22Rv1 (cell line): ENCODE data around the gene SMAD4.

ENCODE experiments used
- H3K27ac ChIP-seq: fragments of 450-650 bp; 2 replicates; pipeline ENCODE4 v1.5.1; 2017
- ZFX ChIP-seq: fragments of 450-650 bp; IDR thresholded peaks from 2 replicates; pipeline ENCODE4 v1.6.1; 2017; ENCODE audit warnings: antibody characterized with exemption, borderline replicate concordance
- TF ChIP-seq, protein P1 (sequence below): fragments of 450-650 bp; IDR thresholded peaks from 2 replicates; pipeline ENCODE4 v1.5.1; 2017; ENCODE audit warnings: mild to moderate bottlenecking

The SMAD4 gene

GRCh38 chr18:51029694-51030536 lies at the start of gene SMAD4:
TSS of gene SMAD4 (plus strand) at chr18:51030213. CDS start at chr18:51047047, 16,834 bp downstream.
- H3K27ac ChIP-seq: peak within 1 kb of the TSS; percentile 95
- no peak for TF ChIP-seq ZFX
- TF ChIP-seq, protein P1, sequence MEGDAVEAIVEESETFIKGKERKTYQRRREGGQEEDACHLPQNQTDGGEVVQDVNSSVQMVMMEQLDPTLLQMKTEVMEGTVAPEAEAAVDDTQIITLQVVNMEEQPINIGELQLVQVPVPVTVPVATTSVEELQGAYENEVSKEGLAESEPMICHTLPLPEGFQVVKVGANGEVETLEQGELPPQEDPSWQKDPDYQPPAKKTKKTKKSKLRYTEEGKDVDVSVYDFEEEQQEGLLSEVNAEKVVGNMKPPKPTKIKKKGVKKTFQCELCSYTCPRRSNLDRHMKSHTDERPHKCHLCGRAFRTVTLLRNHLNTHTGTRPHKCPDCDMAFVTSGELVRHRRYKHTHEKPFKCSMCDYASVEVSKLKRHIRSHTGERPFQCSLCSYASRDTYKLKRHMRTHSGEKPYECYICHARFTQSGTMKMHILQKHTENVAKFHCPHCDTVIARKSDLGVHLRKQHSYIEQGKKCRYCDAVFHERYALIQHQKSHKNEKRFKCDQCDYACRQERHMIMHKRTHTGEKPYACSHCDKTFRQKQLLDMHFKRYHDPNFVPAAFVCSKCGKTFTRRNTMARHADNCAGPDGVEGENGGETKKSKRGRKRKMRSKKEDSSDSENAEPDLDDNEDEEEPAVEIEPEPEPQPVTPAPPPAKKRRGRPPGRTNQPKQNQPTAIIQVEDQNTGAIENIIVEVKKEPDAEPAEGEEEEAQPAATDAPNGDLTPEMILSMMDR: no peak

- TF ChIP-seq ZFX: no peak
- TF ChIP-seq, protein P1: no peak
- no peak overlapping the region for H3K27ac ChIP-seq
Observed at GRCh38 chr18:50981381-50981780, 48.6 kb upstream of the SMAD4 start.

DNA sequence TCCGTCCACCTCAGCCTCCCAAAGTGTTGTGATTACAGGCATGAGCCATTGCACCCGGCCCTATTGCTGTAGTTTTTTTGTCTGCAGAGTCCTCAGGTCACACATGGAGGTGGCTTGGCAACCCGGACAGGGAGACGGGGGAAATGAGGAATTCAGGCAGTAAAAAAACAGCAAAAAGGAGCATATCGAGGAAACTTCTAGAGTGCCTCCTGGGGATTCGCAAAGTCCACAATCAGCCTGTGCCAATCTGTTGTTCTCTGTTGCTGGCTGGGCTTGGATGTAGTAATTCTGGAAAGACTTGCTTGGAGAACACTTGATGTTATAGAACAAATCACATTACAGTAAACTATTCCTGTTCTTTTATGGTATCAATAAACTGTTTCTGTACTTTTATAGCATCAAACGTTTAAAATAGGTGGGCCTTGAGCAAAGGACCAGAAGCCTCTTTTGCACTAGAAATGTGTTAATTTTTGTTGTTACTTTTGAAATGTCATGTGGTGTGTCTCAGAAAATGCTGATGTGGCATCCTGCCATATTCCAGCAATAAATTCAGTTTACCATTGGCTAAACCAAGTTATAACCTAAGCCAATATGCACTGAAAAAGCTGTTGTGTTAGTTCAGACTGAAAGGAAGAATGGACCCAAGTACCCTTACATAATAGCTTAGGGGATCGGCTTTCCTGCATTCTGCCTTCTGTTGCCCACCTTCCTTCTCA lies 47.8 kb upstream of the SMAD4 start:
- no peak overlapping the region for H3K27ac ChIP-seq

DNA sequence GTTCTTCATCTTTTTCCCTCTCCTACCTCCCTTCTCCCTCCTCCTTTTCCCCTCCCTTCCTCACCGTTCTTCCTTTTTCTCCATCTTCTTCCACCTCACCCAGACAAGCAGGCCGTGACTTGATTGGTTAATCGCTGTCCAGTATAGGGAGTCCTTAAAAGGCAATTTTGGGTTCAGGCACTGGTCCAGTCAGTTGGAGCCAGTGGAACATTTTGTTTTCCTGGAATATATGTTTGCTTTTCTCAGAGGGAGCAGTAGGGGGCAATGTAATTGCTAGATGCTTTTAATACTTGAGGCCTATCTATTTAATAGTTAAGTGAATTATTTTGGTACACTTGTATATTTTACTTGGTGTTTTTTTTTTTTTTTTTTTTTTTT lies 47.2 kb upstream of the SMAD4 start:
- no peak for TF ChIP-seq ZFX
- TF ChIP-seq, protein P1: peak; percentile 27
- no peak overlapping the region for H3K27ac ChIP-seq

More for the DNA sequence above, 47.8 kb upstream of the SMAD4 start:
- no peak for TF ChIP-seq ZFX
- TF ChIP-seq, protein P1: no peak

DNA sequence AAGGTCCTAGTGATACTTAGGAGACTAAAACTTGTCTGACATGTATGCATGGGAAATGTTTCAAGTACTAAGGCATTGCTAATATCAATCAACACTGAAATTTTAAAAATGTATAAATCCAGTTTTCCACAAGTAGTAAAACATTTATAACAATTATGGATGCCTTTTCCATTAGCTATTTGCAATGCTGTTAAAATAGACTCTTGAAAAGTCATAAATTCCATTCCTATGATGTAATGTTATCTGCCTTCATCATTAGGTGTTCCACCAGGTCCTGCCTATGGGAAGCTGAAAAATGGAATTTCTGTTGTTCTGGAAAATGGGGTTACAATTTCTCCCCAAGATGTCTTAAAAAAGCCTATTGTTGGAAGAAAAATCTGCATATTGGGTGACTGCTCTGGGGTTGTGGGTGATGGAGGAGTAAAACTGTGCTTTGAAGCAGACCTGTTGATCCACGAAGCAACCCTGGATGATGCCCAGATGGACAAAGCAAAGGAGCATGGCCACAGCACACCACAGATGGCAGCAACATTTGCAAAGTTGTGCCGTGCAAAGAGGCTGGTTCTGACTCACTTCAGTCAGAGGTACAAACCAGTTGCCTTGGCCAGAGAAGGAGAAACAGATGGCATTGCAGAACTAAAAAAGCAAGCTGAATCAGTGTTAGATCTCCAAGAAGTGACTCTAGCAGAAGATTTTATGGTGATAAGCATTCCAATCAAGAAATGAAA lies 43.5 kb upstream of the SMAD4 start:
- no peak overlapping the region for H3K27ac ChIP-seq
- TF ChIP-seq, protein P1: no peak
- no peak for TF ChIP-seq ZFX

DNA sequence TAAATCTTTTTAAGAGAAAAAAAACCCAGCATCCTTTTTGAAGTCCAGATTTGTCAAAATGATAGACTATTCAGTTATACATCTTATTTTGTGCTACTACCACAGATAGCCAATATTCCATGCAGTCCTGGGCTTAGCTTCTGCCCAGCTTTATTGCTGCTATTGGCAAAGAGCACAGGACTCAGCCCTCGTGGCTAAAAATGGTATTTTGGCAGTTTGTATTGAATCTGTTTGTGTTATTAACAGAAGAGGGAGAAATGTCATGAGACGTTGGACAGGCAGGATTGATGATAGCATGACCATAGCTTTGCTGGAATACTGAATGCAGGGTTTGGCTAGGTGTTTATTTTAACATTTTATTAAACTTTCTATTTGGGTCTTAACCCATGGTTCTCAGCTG lies 42.8 kb upstream of the SMAD4 start:
- H3K27ac ChIP-seq: no peak overlapping the region
- no peak for TF ChIP-seq ZFX
- TF ChIP-seq, protein P1: no peak

DNA sequence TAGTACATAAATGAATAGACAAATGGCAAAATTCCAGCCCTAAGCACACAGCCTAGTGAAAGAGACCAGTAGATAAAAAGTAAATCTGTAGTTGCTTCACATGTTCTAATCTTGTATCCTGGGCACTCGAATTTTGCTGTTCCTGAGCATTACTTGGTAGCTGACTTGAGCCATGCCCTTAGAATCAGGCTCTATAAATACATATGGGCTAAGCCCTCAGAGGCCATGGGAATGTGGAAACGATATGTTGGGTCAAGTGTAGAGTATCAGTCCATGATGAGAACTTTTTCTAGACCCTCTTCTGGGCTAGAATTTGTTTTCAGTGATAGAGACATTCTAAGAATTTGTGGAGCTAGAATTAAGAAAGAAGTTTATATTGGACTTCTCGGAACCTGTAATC lies 40.3 kb upstream of the SMAD4 start:
- no peak overlapping the region for H3K27ac ChIP-seq
- TF ChIP-seq ZFX: no peak
- TF ChIP-seq, protein P1: no peak
